ENCODE results near the gene ASF1B. TPM values are rescaled to one million over a fixed set of nuclear protein-coding genes. Genes with fewer than 3 reads are reported as not detected.

ASF1B gene
- total and polyA plus RNA-seq, 2 experiments from 2014 or later: 33.3 to 36.9 TPM

Other genes with a start within 250 kb of the ASF1B start
- 3.7 and 4.0 TPM in 2 replicates for gene BRME1, start 230.5 kb downstream of the ASF1B start, total RNA-seq (2014; rRNA removed; shearing (Covaris generic))
- gene BRME1, start 230.5 kb downstream of the ASF1B start, polyA plus RNA-seq (2016; fragmentation: Nextera tagmentation; extraction: Ambion mirVana): 3.9 and 4.7 TPM in 2 replicates
- gene CC2D1A, start 230.4 kb downstream of the ASF1B start, total RNA-seq (2014; rRNA removed; shearing (Covaris generic)): 27.3 and 39.7 TPM in 2 replicates
- 21.7 and 23.1 TPM in 2 replicates for gene CC2D1A, start 230.4 kb downstream of the ASF1B start, polyA plus RNA-seq (2016; fragmentation: Nextera tagmentation; extraction: Ambion mirVana)
- 0.24 TPM in 1 of 2 replicates, not detected in the other for gene PODNL1, start 198.2 kb downstream of the ASF1B start, total RNA-seq (2014; rRNA removed; shearing (Covaris generic))
- 1.3 TPM in 1 of 2 replicates, not detected in the other for gene PODNL1, start 198.2 kb downstream of the ASF1B start, polyA plus RNA-seq (2016; fragmentation: Nextera tagmentation; extraction: Ambion mirVana)
- gene DCAF15, start 184.1 kb downstream of the ASF1B start, total RNA-seq (2014; rRNA removed; shearing (Covaris generic)): 74.8 and 81.3 TPM in 2 replicates
- gene DCAF15, start 184.1 kb downstream of the ASF1B start, polyA plus RNA-seq (2016; fragmentation: Nextera tagmentation; extraction: Ambion mirVana): 39.5 and 41.6 TPM in 2 replicates
- 10.1 and 11.8 TPM in 2 replicates for gene RFX1, start 130.3 kb downstream of the ASF1B start, total RNA-seq (2014; rRNA removed; shearing (Covaris generic))
- 8.9 and 9.4 TPM in 2 replicates for gene RFX1, start 130.3 kb downstream of the ASF1B start, polyA plus RNA-seq (2016; fragmentation: Nextera tagmentation; extraction: Ambion mirVana)
- not detected in 2 replicates for gene RLN3, start 108.4 kb downstream of the ASF1B start, total RNA-seq (2014; rRNA removed; shearing (Covaris generic))
- not detected in 2 replicates for gene RLN3, start 108.4 kb downstream of the ASF1B start, polyA plus RNA-seq (2016; fragmentation: Nextera tagmentation; extraction: Ambion mirVana)
- 11.4 and 12.8 TPM in 2 replicates for gene IL27RA, start 104.8 kb downstream of the ASF1B start, total RNA-seq (2014; rRNA removed; shearing (Covaris generic))
- gene IL27RA, start 104.8 kb downstream of the ASF1B start, polyA plus RNA-seq (2016; fragmentation: Nextera tagmentation; extraction: Ambion mirVana): 7.7 and 8.3 TPM in 2 replicates
- 40.2 and 45.8 TPM in 2 replicates for gene PALM3, start 74.5 kb downstream of the ASF1B start, total RNA-seq (2014; rRNA removed; shearing (Covaris generic))
- 16.6 and 19.6 TPM in 2 replicates for gene PALM3, start 74.5 kb downstream of the ASF1B start, polyA plus RNA-seq (2016; fragmentation: Nextera tagmentation; extraction: Ambion mirVana)
- 1.9 and 7.8 TPM in 2 replicates for gene MISP3, start 63.8 kb downstream of the ASF1B start, total RNA-seq (2014; rRNA removed; shearing (Covaris generic))
- 2.4 and 2.7 TPM in 2 replicates for gene MISP3, start 63.8 kb downstream of the ASF1B start, polyA plus RNA-seq (2016; fragmentation: Nextera tagmentation; extraction: Ambion mirVana)
- gene C19orf67, start 50.8 kb downstream of the ASF1B start, total RNA-seq (2014; rRNA removed; shearing (Covaris generic)): not detected in 2 replicates
- gene C19orf67, start 50.8 kb downstream of the ASF1B start, polyA plus RNA-seq (2016; fragmentation: Nextera tagmentation; extraction: Ambion mirVana): 0.40 TPM in 1 of 2 replicates, not detected in the other
- gene SAMD1, start 45.8 kb downstream of the ASF1B start, total RNA-seq (2014; rRNA removed; shearing (Covaris generic)): 67.1 and 69.0 TPM in 2 replicates
- gene SAMD1, start 45.8 kb downstream of the ASF1B start, polyA plus RNA-seq (2016; fragmentation: Nextera tagmentation; extraction: Ambion mirVana): 32.2 and 38.1 TPM in 2 replicates
- 25.7 and 31.3 TPM in 2 replicates for gene PRKACA, start 18.8 kb downstream of the ASF1B start, total RNA-seq (2014; rRNA removed; shearing (Covaris generic))
- gene PRKACA, start 18.8 kb downstream of the ASF1B start, polyA plus RNA-seq (2016; fragmentation: Nextera tagmentation; extraction: Ambion mirVana): 12.3 and 13.0 TPM in 2 replicates
- 84.0 and 100 TPM in 2 replicates for gene ADGRL1, start 69.6 kb upstream of the ASF1B start, total RNA-seq (2014; rRNA removed; shearing (Covaris generic))
- gene ADGRL1, start 69.6 kb upstream of the ASF1B start, polyA plus RNA-seq (2016; fragmentation: Nextera tagmentation; extraction: Ambion mirVana): 20.6 and 21.8 TPM in 2 replicates
- gene ADGRE5, start 244.9 kb upstream of the ASF1B start, total RNA-seq (2014; rRNA removed; shearing (Covaris generic)): 1.5 and 5.5 TPM in 2 replicates
- 1.4 and 2.1 TPM in 2 replicates for gene ADGRE5, start 244.9 kb upstream of the ASF1B start, polyA plus RNA-seq (2016; fragmentation: Nextera tagmentation; extraction: Ambion mirVana)

Measured in GM23338 (cell line).